ENCODE results near the gene EIF5B. TPM values are rescaled to one million over a fixed set of nuclear protein-coding genes. Genes with fewer than 3 reads are reported as not detected.

Gene EIF5B
- total RNA-seq, 2 experiments from 2014 or later, result 27.8 to 33.2 TPM

DNA sequence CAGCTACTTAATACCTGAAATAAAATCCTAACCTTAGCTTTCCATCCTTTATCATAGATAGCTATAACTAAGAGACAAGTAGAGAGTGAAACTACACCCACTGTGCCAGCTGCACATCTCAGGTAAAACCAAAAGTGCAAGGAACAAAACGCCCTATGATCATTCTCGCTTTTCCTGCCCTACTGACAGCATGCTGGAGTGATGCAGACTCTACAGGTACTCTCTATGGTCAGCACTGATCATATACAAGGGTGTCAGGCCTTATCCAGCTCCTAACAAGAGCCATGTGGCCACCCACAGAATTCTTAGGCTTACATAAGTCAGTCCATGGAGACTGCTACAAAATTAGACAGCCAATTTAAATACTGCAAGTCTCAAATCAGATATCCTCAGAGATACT is 107.0 kb downstream of the EIF5B start:
- Histone ChIP-seq H3K9me3 (ENCODE audit: control insufficient read depth in 1 of 2, insufficient read depth in 1 of 2, low read length in 2 of 2) (no peaks in the 10 kb centered on the region), H3K4me1 (ENCODE audit: insufficient read depth, low read length) (no peaks in the 10 kb centered on the region), H3K27me3 (ENCODE audit: control insufficient read depth in 1 of 2, insufficient read depth in 2 of 2, low read length in 2 of 2) (no peaks in the 10 kb centered on the region), H3K27ac (ENCODE audit: low read depth in 1 of 2, low read length in 2 of 2) (no peak overlapping the region), H3K36me3 (ENCODE audit: insufficient read depth, low read length) (peaks cover 43% of the 10 kb centered on the region), H3K4me3 (ENCODE audit: low read length) (no peak overlapping the region)
- DNase-seq (no peak), ATAC-seq (ENCODE audit: poor library complexity) (no peak)
- peaks cover 27% of the 10 kb centered on the region for H3K4me1 Mint-ChIP-seq (ENCODE audit: low read depth)
- no peaks in the 10 kb centered on the region for H3K27me3 Mint-ChIP-seq
- H3K4me3 Mint-ChIP-seq, result no peak overlapping the region
- no peak overlapping the region for H3K27ac Mint-ChIP-seq
- intact Hi-C loops (cut with DNase I, micrococcal nuclease), result loop anchor here in 1 of 2 experiments (5.0 kb wide), 1 partner anchor 43 kb away; no protein-coding TSS in a partner anchor
- peaks cover 64% of the 10 kb centered on the region for H3K36me3 Mint-ChIP-seq (ENCODE audit: low read depth)
- TF ChIP-seq, protein P1, sequence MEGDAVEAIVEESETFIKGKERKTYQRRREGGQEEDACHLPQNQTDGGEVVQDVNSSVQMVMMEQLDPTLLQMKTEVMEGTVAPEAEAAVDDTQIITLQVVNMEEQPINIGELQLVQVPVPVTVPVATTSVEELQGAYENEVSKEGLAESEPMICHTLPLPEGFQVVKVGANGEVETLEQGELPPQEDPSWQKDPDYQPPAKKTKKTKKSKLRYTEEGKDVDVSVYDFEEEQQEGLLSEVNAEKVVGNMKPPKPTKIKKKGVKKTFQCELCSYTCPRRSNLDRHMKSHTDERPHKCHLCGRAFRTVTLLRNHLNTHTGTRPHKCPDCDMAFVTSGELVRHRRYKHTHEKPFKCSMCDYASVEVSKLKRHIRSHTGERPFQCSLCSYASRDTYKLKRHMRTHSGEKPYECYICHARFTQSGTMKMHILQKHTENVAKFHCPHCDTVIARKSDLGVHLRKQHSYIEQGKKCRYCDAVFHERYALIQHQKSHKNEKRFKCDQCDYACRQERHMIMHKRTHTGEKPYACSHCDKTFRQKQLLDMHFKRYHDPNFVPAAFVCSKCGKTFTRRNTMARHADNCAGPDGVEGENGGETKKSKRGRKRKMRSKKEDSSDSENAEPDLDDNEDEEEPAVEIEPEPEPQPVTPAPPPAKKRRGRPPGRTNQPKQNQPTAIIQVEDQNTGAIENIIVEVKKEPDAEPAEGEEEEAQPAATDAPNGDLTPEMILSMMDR (IDR thresholded peaks at IDR 0.05), result no peak
- POLR2A ChIA-PET, result no interaction called here
- H3K9me3 Mint-ChIP-seq, result no peaks in the 10 kb centered on the region
- CTCF ChIA-PET, result interaction anchor here (0.7 to 0.9 kb wide), 2 partner anchors 46 to 112 kb away, joined by 3 to 4 read pairs; partner anchors contain the start of gene REV1

DNA sequence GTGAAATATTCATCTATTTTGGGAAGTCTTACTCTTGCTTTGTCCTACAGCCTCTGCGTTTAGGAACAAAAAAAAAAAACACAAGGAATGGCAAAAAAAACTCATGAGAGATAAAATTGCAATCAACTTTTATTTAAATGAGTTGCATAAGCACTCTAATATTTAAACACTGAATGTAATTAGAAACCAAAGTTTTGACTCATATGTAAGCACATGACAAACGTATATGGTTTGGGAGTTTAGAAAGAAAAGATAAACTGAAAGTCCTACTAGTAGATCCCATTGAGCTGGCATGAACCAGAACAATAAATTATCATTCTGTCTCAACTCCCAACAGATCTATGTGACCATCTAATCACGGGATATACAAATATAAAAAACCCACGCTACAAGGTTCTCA is 107.9 kb downstream of the EIF5B start:
- CTCF ChIA-PET, result no interaction called here
- Mint-ChIP-seq H3K36me3 (ENCODE audit: low read depth) (peaks cover 57% of the 10 kb centered on the region), H3K4me1 (ENCODE audit: low read depth) (peaks cover 27% of the 10 kb centered on the region), H3K27me3 (no peaks in the 10 kb centered on the region), H3K27ac (no peak overlapping the region), H3K4me3 (no peak overlapping the region), H3K9me3 (no peaks in the 10 kb centered on the region)
- Histone ChIP-seq H3K27me3 (ENCODE audit: control insufficient read depth in 1 of 2, insufficient read depth in 2 of 2, low read length in 2 of 2) (no peaks in the 10 kb centered on the region), H3K27ac (ENCODE audit: low read depth in 1 of 2, low read length in 2 of 2) (no peak overlapping the region), H3K36me3 (ENCODE audit: insufficient read depth, low read length) (peaks cover 45% of the 10 kb centered on the region), H3K4me1 (ENCODE audit: insufficient read depth, low read length) (no peaks in the 10 kb centered on the region), H3K9me3 (ENCODE audit: control insufficient read depth in 1 of 2, insufficient read depth in 1 of 2, low read length in 2 of 2) (no peaks in the 10 kb centered on the region), H3K4me3 (ENCODE audit: low read length) (no peak overlapping the region)
- POLR2A ChIA-PET, result no interaction called here
- intact Hi-C loops (cut with DNase I, micrococcal nuclease), result no loop called here
- DNase-seq, result no peak
- TF ChIP-seq, protein P1 (IDR thresholded peaks at IDR 0.05), result no peak
- no peak for ATAC-seq (ENCODE audit: poor library complexity)

DNA sequence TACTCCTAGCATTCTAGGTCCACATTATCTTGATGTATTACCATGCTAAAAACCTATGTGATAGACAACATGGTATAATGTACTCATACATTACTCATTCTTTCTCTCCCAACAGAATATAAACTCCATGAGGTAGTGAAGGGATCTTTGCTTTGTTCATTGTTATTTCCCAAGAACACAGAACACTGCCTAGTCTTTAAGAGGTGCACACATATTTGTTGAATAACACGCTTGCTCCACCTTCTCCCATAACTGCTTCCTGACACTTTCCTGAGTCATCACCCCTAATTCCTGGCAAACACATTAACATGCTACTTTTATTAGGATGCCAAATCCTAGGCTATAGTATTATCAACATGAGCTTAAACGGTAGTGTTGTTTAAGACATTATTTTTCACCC is 111.4 kb downstream of the EIF5B start:
- Histone ChIP-seq H3K27ac (ENCODE audit: low read depth in 1 of 2, low read length in 2 of 2) (no peak overlapping the region), H3K4me1 (ENCODE audit: insufficient read depth, low read length) (no peaks in the 10 kb centered on the region), H3K9me3 (ENCODE audit: control insufficient read depth in 1 of 2, insufficient read depth in 1 of 2, low read length in 2 of 2) (no peaks in the 10 kb centered on the region), H3K4me3 (ENCODE audit: low read length) (no peak overlapping the region), H3K36me3 (ENCODE audit: insufficient read depth, low read length) (peaks cover 52% of the 10 kb centered on the region), H3K27me3 (ENCODE audit: control insufficient read depth in 1 of 2, insufficient read depth in 2 of 2, low read length in 2 of 2) (no peaks in the 10 kb centered on the region)
- no peak for ATAC-seq (ENCODE audit: poor library complexity)
- no peak overlapping the region for H3K27ac Mint-ChIP-seq
- intact Hi-C loops (cut with DNase I, micrococcal nuclease), result no loop called here
- POLR2A ChIA-PET, result no interaction called here
- H3K4me1 Mint-ChIP-seq (ENCODE audit: low read depth), result peaks cover 28% of the 10 kb centered on the region
- TF ChIP-seq, protein P1 (IDR thresholded peaks at IDR 0.05), result no peak
- H3K4me3 Mint-ChIP-seq, result no peak overlapping the region
- no peaks in the 10 kb centered on the region for H3K27me3 Mint-ChIP-seq
- H3K9me3 Mint-ChIP-seq, result no peaks in the 10 kb centered on the region
- peaks cover 67% of the 10 kb centered on the region for H3K36me3 Mint-ChIP-seq (ENCODE audit: low read depth)
- CTCF ChIA-PET, result interaction anchor here (0.6 kb wide), 1 partner anchor 63 kb away, joined by 3 read pairs; no protein-coding TSS in a partner anchor
- no peak for DNase-seq
